Hair follicular keratinocyte (primary cell): ENCODE results near the gene ARHGEF37. TPM values are rescaled to one million over a fixed set of nuclear protein-coding genes. Genes with fewer than 3 reads are reported as not detected.

Source experiments
- total RNA-seq: library from RNA; depleted of rRNA; stranded (reverse); fragments of >200 nt; gene quantifications from 2 replicates; pipeline ENCODE4 v1.2.3, GENCODE V29; 2015

Gene ARHGEF37, protein sequence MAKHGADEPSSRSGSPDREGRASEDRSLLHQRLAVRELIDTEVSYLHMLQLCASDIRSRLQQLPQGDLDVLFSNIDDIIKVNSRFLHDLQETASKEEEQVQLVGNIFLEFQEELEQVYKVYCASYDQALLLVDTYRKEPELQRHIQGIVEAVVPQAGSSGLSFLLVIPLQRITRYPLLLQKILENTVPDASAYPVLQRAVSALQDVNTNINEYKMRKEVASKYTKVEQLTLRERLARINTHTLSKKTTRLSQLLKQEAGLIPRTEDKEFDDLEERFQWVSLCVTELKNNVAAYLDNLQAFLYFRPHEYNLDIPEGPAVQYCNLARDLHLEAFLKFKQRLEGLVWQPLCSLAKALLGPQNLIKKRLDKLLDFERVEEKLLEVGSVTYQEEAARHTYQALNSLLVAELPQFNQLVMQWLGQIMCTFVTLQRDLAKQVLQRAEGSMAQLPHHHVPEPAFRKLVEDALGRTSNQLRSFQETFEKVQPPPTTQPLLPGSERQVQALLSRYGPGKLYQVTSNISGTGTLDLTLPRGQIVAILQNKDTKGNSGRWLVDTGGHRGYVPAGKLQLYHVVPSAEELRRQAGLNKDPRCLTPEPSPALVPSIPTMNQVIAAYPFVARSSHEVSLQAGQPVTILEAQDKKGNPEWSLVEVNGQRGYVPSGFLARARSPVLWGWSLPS
- 3.3 and 4.7 TPM in 2 replicates for total RNA-seq

DNA sequence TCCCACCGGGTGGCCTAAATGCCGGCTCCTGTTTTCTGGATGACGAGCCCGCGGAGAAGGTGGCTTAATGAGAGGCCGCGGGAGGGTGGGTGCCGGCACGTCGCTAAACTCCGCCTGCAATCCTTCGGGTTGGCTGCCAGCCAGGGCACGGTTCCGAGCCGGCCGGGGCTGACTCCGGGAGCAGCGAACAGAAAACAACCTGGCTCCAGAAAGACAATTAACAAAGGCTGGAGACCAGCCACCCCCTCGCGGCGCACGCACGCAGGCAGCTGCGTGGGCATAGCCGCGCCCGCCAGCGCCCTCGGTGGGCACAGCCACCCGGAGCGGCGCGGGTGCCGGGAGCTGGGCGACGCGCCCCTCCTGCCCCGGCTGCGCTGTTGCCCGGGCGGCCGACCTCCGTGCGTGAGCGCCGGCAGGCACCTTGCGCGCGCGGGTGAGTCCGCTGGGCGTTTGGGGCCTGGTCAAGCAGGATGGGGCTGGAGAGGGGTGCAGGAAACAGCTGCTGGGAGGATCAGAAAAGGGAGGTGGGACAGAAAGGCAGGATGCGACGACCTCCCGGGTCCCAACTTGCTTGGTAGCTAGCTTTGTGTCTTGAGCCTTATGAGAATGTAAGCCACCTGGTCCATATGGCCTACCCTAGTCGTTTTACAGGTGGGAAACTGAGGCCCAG, at the start of gene ARHGEF37:
Gene ARHGEF37, plus strand, starts transcription at position 307 of the 670 bp plus-strand sequence. CDS start 16,272 bp downstream, outside the sequence.

DNA sequence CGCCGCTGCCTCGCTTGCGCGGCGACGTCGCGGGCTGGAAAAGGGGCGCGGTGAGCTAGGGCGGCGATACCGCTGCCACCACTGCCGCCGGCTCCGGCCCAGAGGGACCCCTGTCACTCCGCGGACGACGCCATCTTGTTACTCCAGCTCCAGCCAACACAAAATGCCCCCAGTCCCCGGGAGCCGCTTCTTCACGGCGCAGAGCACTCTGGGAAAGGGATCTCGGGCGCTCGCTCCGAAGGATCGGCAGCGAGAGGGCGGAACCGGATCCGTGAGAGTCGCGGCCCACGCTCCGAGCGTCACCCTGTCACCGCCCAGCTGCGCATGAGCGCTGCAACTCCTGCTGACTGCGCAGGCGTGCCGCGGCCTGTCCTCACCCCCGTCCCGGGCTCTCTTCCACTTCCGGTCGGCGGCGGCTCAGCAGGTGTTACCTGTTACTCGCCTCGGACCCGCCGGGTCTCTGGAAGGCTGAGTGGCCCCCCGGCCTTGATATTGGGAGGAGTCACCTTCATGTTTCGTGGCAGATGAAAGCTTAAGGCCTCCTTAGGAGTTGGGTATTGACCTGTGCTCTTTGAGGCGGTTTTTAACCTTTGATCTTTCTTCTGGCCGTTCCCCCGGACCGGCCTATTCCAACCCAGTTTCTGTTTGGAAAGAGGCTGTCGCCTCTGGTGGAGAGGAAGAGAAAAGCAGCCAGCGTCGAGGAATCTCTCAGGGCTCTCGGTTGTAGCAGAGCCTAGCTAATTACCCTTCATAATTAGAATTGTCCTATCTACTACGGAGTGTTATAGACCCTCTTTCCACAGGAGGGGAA, 29.9 kb upstream of the ARHGEF37 start, which contains the start of gene CSNK1A1:
Gene CSNK1A1, minus strand, starts transcription at position 213 of the 811 bp plus-strand sequence. CDS start 475 bp downstream, outside the sequence.

Other genes with a start within 250 kb of the ARHGEF37 start
- gene GRPEL2, start 236.0 kb upstream of the ARHGEF37 start, total RNA-seq, result 20.2 and 24.6 TPM in 2 replicates
- 10.1 and 12.4 TPM in 2 replicates for gene PCYOX1L, start 223.5 kb upstream of the ARHGEF37 start, total RNA-seq
- not detected in 2 replicates for gene IL17B, start 202.2 kb upstream of the ARHGEF37 start, total RNA-seq
- 265 and 339 TPM in 2 replicates for gene CSNK1A1, start 30.1 kb upstream of the ARHGEF37 start, total RNA-seq
- 3.4 and 4.0 TPM in 2 replicates for gene PPARGC1B, start 148.8 kb downstream of the ARHGEF37 start, total RNA-seq